Neural cell (in vitro differentiated cells): ENCODE data around the gene CEP162.

ENCODE experiments used
- CTCF ChIP-seq: fragments of 450-650 bp; IDR thresholded peaks from 2 replicates; pipeline ENCODE4 v1.5.1; 2014; ENCODE audit warnings: antibody characterized with exemption, mild to moderate bottlenecking, moderate library complexity; ENCODE audit not compliant: poor library complexity, severe bottlenecking
- EZH2 ChIP-seq: fragments of 200-600, 300-800 bp; shearing (Covaris generic), sonication (generic); IDR thresholded peaks from 2 replicates; pipeline ENCODE4 v1.6.1; 2014; ENCODE audit warnings: antibody characterized with exemption, low read length, borderline replicate concordance, mild to moderate bottlenecking; ENCODE audit not compliant: insufficient read depth, poor library complexity, severe bottlenecking
- POLR2AphosphoS5 ChIP-seq: IDR thresholded peaks from 2 replicates; pipeline ENCODE4 v1.6.1; 2012

GRCh38 chr6:84274856-84275255, 47.4 kb upstream of the CEP162 start:
- TF ChIP-seq POLR2AphosphoS5 = no peak
- TF ChIP-seq CTCF = no peak
- no peak for TF ChIP-seq EZH2
